ENCODE results near the gene POM121L2. TPM values are rescaled to one million over a fixed set of nuclear protein-coding genes. Genes with fewer than 3 reads are reported as not detected.

POM121L2 gene
- total RNA-seq, 1 donor from 2014 or later = not detected

GRCh38 chr6:27288136-27289044 is 23.7 kb downstream of the POM121L2 start:
- Mint-ChIP-seq H3K27me3 (ENCODE audit: low read depth) (peaks cover 85% of the 10 kb centered on the region), H3K27ac (no peak overlapping the region), H3K9me3 (peaks cover 41% of the 10 kb centered on the region), H3K4me3 (ENCODE audit: low read depth) (no peak overlapping the region), H3K4me1 (ENCODE audit: low read depth) (peaks cover 15% of the 10 kb centered on the region), H3K36me3 (ENCODE audit: low read depth) (peaks cover 9% of the 10 kb centered on the region)
- intact Hi-C loops (cut with micrococcal nuclease) = loop anchor here (5.0 to 10.0 kb wide), 2 partner anchors 54 to 1524 kb away; no protein-coding TSS in a partner anchor
- no peak for DNase-seq (ENCODE audit: low spot score)

- no peak overlapping the region for H3K4me3 Mint-ChIP-seq (ENCODE audit: low read depth)
- DNase-seq (ENCODE audit: low spot score) = no peak
- H3K36me3 Mint-ChIP-seq (ENCODE audit: low read depth) = peaks cover 15% of the 10 kb centered on the region
- H3K27me3 Mint-ChIP-seq (ENCODE audit: low read depth) = peaks cover 88% of the 10 kb centered on the region
- peaks cover 47% of the 10 kb centered on the region for H3K9me3 Mint-ChIP-seq
- intact Hi-C loops (cut with micrococcal nuclease) = loop anchor here (5.0 to 10.0 kb wide), 2 partner anchors 53 to 1525 kb away; no protein-coding TSS in a partner anchor
- H3K4me1 Mint-ChIP-seq (ENCODE audit: low read depth) = peaks cover 19% of the 10 kb centered on the region
- H3K27ac Mint-ChIP-seq = peak overlapping the region; percentile 35
Observed at GRCh38 chr6:27287751-27288135, 24.3 kb downstream of the POM121L2 start.

GRCh38 chr6:27286141-27286540 is 25.9 kb downstream of the POM121L2 start:
- H3K27ac Mint-ChIP-seq = no peak overlapping the region
- peaks cover 20% of the 10 kb centered on the region for H3K4me1 Mint-ChIP-seq (ENCODE audit: low read depth)
- peaks cover 46% of the 10 kb centered on the region for H3K9me3 Mint-ChIP-seq
- DNase-seq (ENCODE audit: low spot score) = no peak
- intact Hi-C loops (cut with micrococcal nuclease) = loop anchor here (5.0 to 10.0 kb wide), 2 partner anchors 51 to 1526 kb away; no protein-coding TSS in a partner anchor
- H3K4me3 Mint-ChIP-seq (ENCODE audit: low read depth) = no peak overlapping the region
- peaks cover 90% of the 10 kb centered on the region for H3K27me3 Mint-ChIP-seq (ENCODE audit: low read depth)
- H3K36me3 Mint-ChIP-seq (ENCODE audit: low read depth) = peaks cover 16% of the 10 kb centered on the region

- H3K27ac Mint-ChIP-seq = no peak overlapping the region
- H3K27me3 Mint-ChIP-seq (ENCODE audit: low read depth) = peaks cover 80% of the 10 kb centered on the region
- intact Hi-C loops (cut with micrococcal nuclease) = loop anchor here (2.0 to 10.0 kb wide), 3 partner anchors 14 to 96 kb away; no protein-coding TSS in a partner anchor
- peaks cover 11% of the 10 kb centered on the region for H3K36me3 Mint-ChIP-seq (ENCODE audit: low read depth)
- no peak for DNase-seq (ENCODE audit: low spot score)
- H3K9me3 Mint-ChIP-seq = peaks cover 35% of the 10 kb centered on the region
- no peak overlapping the region for H3K4me3 Mint-ChIP-seq (ENCODE audit: low read depth)
- H3K4me1 Mint-ChIP-seq (ENCODE audit: low read depth) = peaks cover 25% of the 10 kb centered on the region
Observed at GRCh38 chr6:27283279-27283678, 28.8 kb downstream of the POM121L2 start.

GRCh38 chr6:27281569-27281968 is 30.5 kb downstream of the POM121L2 start:
- no peak overlapping the region for H3K4me3 Mint-ChIP-seq (ENCODE audit: low read depth)
- peaks cover 29% of the 10 kb centered on the region for H3K9me3 Mint-ChIP-seq
- peaks cover 11% of the 10 kb centered on the region for H3K36me3 Mint-ChIP-seq (ENCODE audit: low read depth)
- intact Hi-C loops (cut with micrococcal nuclease) = loop anchor here (2.0 to 10.0 kb wide), 3 partner anchors 47 to 267 kb away; no protein-coding TSS in a partner anchor
- peaks cover 78% of the 10 kb centered on the region for H3K27me3 Mint-ChIP-seq (ENCODE audit: low read depth)
- DNase-seq (ENCODE audit: low spot score) = no peak
- H3K27ac Mint-ChIP-seq = no peak overlapping the region
- H3K4me1 Mint-ChIP-seq (ENCODE audit: low read depth) = peaks cover 18% of the 10 kb centered on the region

- no peak overlapping the region for H3K4me3 Mint-ChIP-seq (ENCODE audit: low read depth)
- peaks cover 29% of the 10 kb centered on the region for H3K9me3 Mint-ChIP-seq
- H3K36me3 Mint-ChIP-seq (ENCODE audit: low read depth) = peaks cover 11% of the 10 kb centered on the region
- peaks cover 75% of the 10 kb centered on the region for H3K27me3 Mint-ChIP-seq (ENCODE audit: low read depth)
- H3K4me1 Mint-ChIP-seq (ENCODE audit: low read depth) = peaks cover 18% of the 10 kb centered on the region
- intact Hi-C loops (cut with micrococcal nuclease) = loop anchor here (2.0 to 10.0 kb wide), 3 partner anchors 46 to 268 kb away; no protein-coding TSS in a partner anchor
- no peak overlapping the region for H3K27ac Mint-ChIP-seq
- DNase-seq (ENCODE audit: low spot score) = no peak
Observed at GRCh38 chr6:27281105-27281539, 31.0 kb downstream of the POM121L2 start.

- peaks cover 18% of the 10 kb centered on the region for H3K4me1 Mint-ChIP-seq (ENCODE audit: low read depth)
- H3K27ac Mint-ChIP-seq = no peak overlapping the region
- no peak overlapping the region for H3K4me3 Mint-ChIP-seq (ENCODE audit: low read depth)
- peaks cover 11% of the 10 kb centered on the region for H3K36me3 Mint-ChIP-seq (ENCODE audit: low read depth)
- H3K27me3 Mint-ChIP-seq (ENCODE audit: low read depth) = peaks cover 75% of the 10 kb centered on the region
- no peak for DNase-seq (ENCODE audit: low spot score)
- H3K9me3 Mint-ChIP-seq = peaks cover 29% of the 10 kb centered on the region
- intact Hi-C loops (cut with micrococcal nuclease) = loop anchor here (2.0 to 10.0 kb wide), 3 partner anchors 46 to 268 kb away; no protein-coding TSS in a partner anchor
Observed at GRCh38 chr6:27280540-27281000, 31.5 kb downstream of the POM121L2 start.

GRCh38 chr6:27280064-27280539 is 32.0 kb downstream of the POM121L2 start:
- DNase-seq (ENCODE audit: low spot score) = no peak
- Mint-ChIP-seq H3K27me3 (ENCODE audit: low read depth) (peaks cover 71% of the 10 kb centered on the region), H3K4me1 (ENCODE audit: low read depth) (peaks cover 18% of the 10 kb centered on the region), H3K9me3 (peaks cover 29% of the 10 kb centered on the region), H3K36me3 (ENCODE audit: low read depth) (peaks cover 11% of the 10 kb centered on the region), H3K4me3 (ENCODE audit: low read depth) (peak overlapping the region; percentile 68), H3K27ac (no peak overlapping the region)
- intact Hi-C loops (cut with micrococcal nuclease) = loop anchor here (2.0 to 10.0 kb wide), 3 partner anchors 45 to 269 kb away; no protein-coding TSS in a partner anchor

GRCh38 chr6:27279513-27280063 is 32.5 kb downstream of the POM121L2 start:
- peaks cover 25% of the 10 kb centered on the region for H3K9me3 Mint-ChIP-seq

GRCh38 chr6:27275025-27275956 is 36.8 kb downstream of the POM121L2 start:
- no peak for DNase-seq (ENCODE audit: low spot score)
- peaks cover 50% of the 10 kb centered on the region for H3K27me3 Mint-ChIP-seq (ENCODE audit: low read depth)

More at GRCh38 chr6:27279513-27280063, 32.5 kb downstream of the POM121L2 start:
- intact Hi-C loops (cut with micrococcal nuclease) = loop anchor here (2.0 to 10.0 kb wide), 3 partner anchors 45 to 269 kb away; no protein-coding TSS in a partner anchor
- no peak overlapping the region for H3K27ac Mint-ChIP-seq
- H3K4me3 Mint-ChIP-seq (ENCODE audit: low read depth) = peak overlapping the region; percentile 68
- DNase-seq (ENCODE audit: low spot score) = no peak
- peaks cover 11% of the 10 kb centered on the region for H3K36me3 Mint-ChIP-seq (ENCODE audit: low read depth)
- peaks cover 68% of the 10 kb centered on the region for H3K27me3 Mint-ChIP-seq (ENCODE audit: low read depth)
- H3K4me1 Mint-ChIP-seq (ENCODE audit: low read depth) = peaks cover 18% of the 10 kb centered on the region

GRCh38 chr6:27273783-27274182 is 38.3 kb downstream of the POM121L2 start:
- Mint-ChIP-seq H3K4me3 (ENCODE audit: low read depth) (no peak overlapping the region), H3K27ac (no peak overlapping the region), H3K27me3 (ENCODE audit: low read depth) (peaks cover 47% of the 10 kb centered on the region), H3K36me3 (ENCODE audit: low read depth) (no peaks in the 10 kb centered on the region), H3K4me1 (ENCODE audit: low read depth) (no peaks in the 10 kb centered on the region), H3K9me3 (no peaks in the 10 kb centered on the region)
- intact Hi-C loops (cut with micrococcal nuclease) = no loop called here
- DNase-seq (ENCODE audit: low spot score) = no peak

More at GRCh38 chr6:27275025-27275956, 36.8 kb downstream of the POM121L2 start:
- Mint-ChIP-seq H3K4me1 (ENCODE audit: low read depth) (peaks cover 6% of the 10 kb centered on the region), H3K27ac (no peak overlapping the region), H3K9me3 (no peaks in the 10 kb centered on the region), H3K36me3 (ENCODE audit: low read depth) (no peaks in the 10 kb centered on the region), H3K4me3 (ENCODE audit: low read depth) (no peak overlapping the region)
- intact Hi-C loops (cut with micrococcal nuclease) = no loop called here
